H9 (cell line): Measurements from ENCODE around the gene IL31RA. TPM values are rescaled to one million over a fixed set of nuclear protein-coding genes. Genes with fewer than 3 reads are reported as not detected.

Experiments used
- DNase-seq: peaks from one replicate; pipeline ENCODE4 v3.0.0-alpha.2; 2017
- H2AFZ ChIP-seq: one replicate; pipeline ENCODE4 v1.6.1; 2013; ENCODE audit warnings: mild to moderate bottlenecking, low read length, control low read depth, moderate library complexity
- H2AK5ac ChIP-seq: 2 replicates; pipeline ENCODE4 v1.6.1; 2013; ENCODE audit warnings: low read length, control low read depth, mixed read lengths; ENCODE audit not compliant: insufficient read length
- H2BK120ac ChIP-seq: one replicate; pipeline ENCODE4 v1.6.1; 2013; ENCODE audit warnings: low read depth, mild to moderate bottlenecking, low read length, control low read depth, inconsistent platforms; ENCODE audit not compliant: poor library complexity, severe bottlenecking
- H2BK12ac ChIP-seq: 2 replicates; pipeline ENCODE4 v1.6.1; 2013; ENCODE audit warnings: low read length, control low read depth, mixed read lengths, low read depth; ENCODE audit not compliant: insufficient read length
- H2BK15ac ChIP-seq: 2 replicates; pipeline ENCODE4 v1.6.1; 2013; ENCODE audit warnings: low read depth, low read length, control low read depth
- H2BK20ac ChIP-seq: one replicate; pipeline ENCODE4 v1.6.1; 2013; ENCODE audit warnings: low read depth, mild to moderate bottlenecking, low read length, control low read depth, inconsistent platforms; ENCODE audit not compliant: poor library complexity, severe bottlenecking
- H2BK5ac ChIP-seq: 2 replicates; pipeline ENCODE4 v1.6.1; 2013; ENCODE audit warnings: low read length, control low read depth, mixed read lengths; ENCODE audit not compliant: insufficient read length
- H3K14ac ChIP-seq: 2 replicates; pipeline ENCODE4 v1.6.1; 2013; ENCODE audit warnings: low read length, control low read depth; ENCODE audit not compliant: insufficient read depth
- H3K18ac ChIP-seq: 2 replicates; pipeline ENCODE4 v1.6.1; 2013; ENCODE audit warnings: low read depth, mild to moderate bottlenecking, mixed read lengths, low read length, control low read depth; ENCODE audit not compliant: insufficient read length
- H3K23ac ChIP-seq: 2 replicates; pipeline ENCODE4 v1.6.1; 2013; ENCODE audit warnings: low read length, control low read depth, mixed read lengths, low read depth; ENCODE audit not compliant: insufficient read length
- H3K23me2 ChIP-seq: 2 replicates; pipeline ENCODE4 v1.6.1; 2013; ENCODE audit warnings: low read depth, mild to moderate bottlenecking, mixed read lengths, low read length, control low read depth; ENCODE audit not compliant: insufficient read length, poor library complexity, severe bottlenecking
- H3K27ac ChIP-seq: 2 replicates; pipeline ENCODE4 v1.5.1; 2013; ENCODE audit warnings: low read length, control low read depth, mixed read lengths, low read depth; ENCODE audit not compliant: insufficient read length
- H3K27me3 ChIP-seq: 2 replicates; pipeline ENCODE4 v1.6.1; 2013; ENCODE audit warnings: low read length, control low read depth, inconsistent platforms; ENCODE audit not compliant: insufficient read depth
- H3K4ac ChIP-seq: 2 replicates; pipeline ENCODE4 v1.6.1; 2013; ENCODE audit warnings: low read depth, mild to moderate bottlenecking, control low read depth, inconsistent platforms, low read length, moderate library complexity
- H3K4me1 ChIP-seq: 2 replicates; pipeline ENCODE4 v1.6.1; 2013; ENCODE audit warnings: low read length, control low read depth, inconsistent platforms; ENCODE audit not compliant: insufficient read depth
- H3K4me2 ChIP-seq: 2 replicates; pipeline ENCODE4 v1.6.1; 2013; ENCODE audit warnings: low read length, control low read depth, mixed read lengths; ENCODE audit not compliant: insufficient read length, insufficient read depth
- H3K56ac ChIP-seq: 2 replicates; pipeline ENCODE4 v1.6.1; 2013; ENCODE audit warnings: low read depth, mild to moderate bottlenecking, mixed read lengths, low read length, control low read depth; ENCODE audit not compliant: insufficient read length
- H3K79me1 ChIP-seq: 2 replicates; pipeline ENCODE4 v1.6.1; 2013; ENCODE audit warnings: low read depth, mild to moderate bottlenecking, moderate library complexity, low read length, control low read depth, inconsistent platforms; ENCODE audit not compliant: insufficient read depth, poor library complexity, severe bottlenecking
- H3K79me2 ChIP-seq: 2 replicates; pipeline ENCODE4 v1.6.1; 2013; ENCODE audit warnings: low read length, control low read depth, inconsistent platforms; ENCODE audit not compliant: insufficient read depth
- H3K9ac ChIP-seq: 2 replicates; pipeline ENCODE4 v1.6.1; 2013; ENCODE audit warnings: low read length, control low read depth, mixed read lengths; ENCODE audit not compliant: insufficient read length; ENCODE audit errors: extremely low read depth
- H3K9me3 ChIP-seq: one replicate; pipeline ENCODE4 v1.6.1; 2013; ENCODE audit warnings: low read depth, low read length, inconsistent platforms; ENCODE audit not compliant: control insufficient read depth
- H3T11ph ChIP-seq: one replicate; pipeline ENCODE4 v1.6.1; 2013; ENCODE audit warnings: mild to moderate bottlenecking, low read length, control low read depth, inconsistent platforms
- H4K20me1 ChIP-seq: one replicate; pipeline ENCODE4 v1.6.1; 2013; ENCODE audit not compliant: control insufficient read depth, insufficient read length, insufficient read depth
- H4K5ac ChIP-seq: 2 replicates; pipeline ENCODE4 v1.6.1; 2013; ENCODE audit warnings: low read depth, mild to moderate bottlenecking, mixed read lengths, low read length, control low read depth; ENCODE audit not compliant: insufficient read length
- H4K8ac ChIP-seq: replicated peaks from 2 replicates; pipeline ENCODE4 v1.6.1; 2013; ENCODE audit warnings: low read length, control low read depth, mixed read lengths, low read depth; ENCODE audit not compliant: insufficient read length
- H4K91ac ChIP-seq: 2 replicates; pipeline ENCODE4 v1.6.1; 2013; ENCODE audit warnings: low read depth, mild to moderate bottlenecking, moderate library complexity, mixed read lengths, low read length, control low read depth; ENCODE audit not compliant: insufficient read length
- H3K27ac Mint-ChIP-seq, 3 experiments: 2 replicates in 2 of 3; 3 replicates in 1 of 3; pipeline ENCODE4 v1.8.0; 2020 to 2021; ENCODE audit warnings: mixed read lengths in 3 of 3, mild to moderate bottlenecking in 1 of 3, moderate library complexity in 1 of 3
- H3K27me3 Mint-ChIP-seq: 2 replicates; pipeline ENCODE4 v1.8.0; 2021; ENCODE audit warnings: low read depth, mild to moderate bottlenecking, moderate library complexity, mixed read lengths
- H3K36me3 Mint-ChIP-seq, 3 experiments: 2 replicates in 2 of 3; 3 replicates in 1 of 3; pipeline ENCODE4 v1.8.0; 2020 to 2021; ENCODE audit warnings: low read depth in 3 of 3, mixed read lengths in 3 of 3; ENCODE audit not compliant: insufficient read depth in 1 of 3
- H3K4me1 Mint-ChIP-seq, 2 experiments: 2 replicates each; pipeline ENCODE4 v1.8.0; 2020; ENCODE audit warnings: mixed read lengths in 2 of 2
- H3K4me3 Mint-ChIP-seq, 2 experiments: 2 replicates in 1 of 2; 3 replicates in 1 of 2; pipeline ENCODE4 v1.8.0; 2020 to 2021; ENCODE audit warnings: mild to moderate bottlenecking in 2 of 2, mixed read lengths in 2 of 2, moderate library complexity in 1 of 2
- H3K9me3 Mint-ChIP-seq, 2 experiments: 2 replicates in 1 of 2; 3 replicates in 1 of 2; pipeline ENCODE4 v1.8.0; 2020; ENCODE audit warnings: mild to moderate bottlenecking in 2 of 2, mixed read lengths in 2 of 2, moderate library complexity in 1 of 2
- WGBS: extraction: QIAGEN DNeasy Blood & Tissue Kit; methylation state at CpG from one replicate; pipeline ENCODE4 v1.1.7; 2013; ENCODE audit warnings: missing lambda C conversion rate, low lambda C conversion rate, mixed read lengths; ENCODE audit not compliant: insufficient read length; ENCODE audit errors: extremely low coverage; 5-methylcytosine and 5-hydroxymethylcytosine counted together
- total RNA-seq: library from RNA; stranded (reverse); gene quantifications from 2 replicates; pipeline ENCODE4 v1.2.1, GENCODE V29; 2021
- TF ChIP-seq, protein P1 (sequence below): fragments of 200-600 bp; sonication (generic); conservative IDR thresholded peaks from 3 replicates; pipeline ENCODE4 v1.8.0; 2021; ENCODE audit warnings: antibody characterized with exemption, mild to moderate bottlenecking

The IL31RA gene
- total RNA-seq, 1 experiment from 2014 or later: 0.11 TPM

DNA sequence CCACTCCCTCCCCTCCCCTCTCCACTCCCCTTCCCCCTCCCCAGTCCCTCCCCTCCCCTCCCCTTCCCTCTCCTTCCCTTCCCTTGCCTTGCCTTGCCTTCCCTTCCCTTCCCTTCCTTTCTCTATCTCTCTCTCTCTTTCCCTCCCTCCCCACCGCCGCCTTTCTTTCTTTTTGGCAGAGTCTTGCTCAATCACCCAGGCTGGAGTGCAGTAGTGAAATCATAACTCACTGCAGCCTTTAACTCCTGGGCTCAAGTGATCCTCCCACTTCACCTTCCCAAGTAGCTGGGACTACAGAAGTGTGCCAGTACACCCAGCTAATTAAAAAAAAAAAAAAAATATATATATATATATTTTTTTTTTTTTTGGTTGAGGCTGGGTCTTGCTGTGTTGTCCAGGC lies 45.5 kb downstream of the IL31RA start:
- no peak overlapping the region for H3K27ac ChIP-seq
- no peak overlapping the region for H2BK12ac ChIP-seq
- H2BK120ac ChIP-seq: no peak overlapping the region
- Mint-ChIP-seq H3K27ac (no peak overlapping the region), H3K4me1 (no peaks in the 10 kb centered on the region; a peak in 1 of 4 replicates), H3K4me3 (no peak overlapping the region), H3K9me3 (0 out of 5 replicates have a peak, but pooled peaks cover 0 to 2% of the 10 kb centered on the region in 2 experiments), H3K27me3 (peaks cover 2% of the 10 kb centered on the region), H3K36me3 (no peaks in the 10 kb centered on the region; a peak in 1 of 7 replicates)
- no peaks in the 10 kb centered on the region for H3K23me2 ChIP-seq
- H3K79me2 ChIP-seq: no peaks in the 10 kb centered on the region
- H2BK5ac ChIP-seq: no peak overlapping the region
- H2AFZ ChIP-seq: no peak overlapping the region
- H3K4me1 ChIP-seq: no peaks in the 10 kb centered on the region
- H2BK15ac ChIP-seq: no peak overlapping the region
- no peak for DNase-seq
- no peak overlapping the region for H3K14ac ChIP-seq
- H3K18ac ChIP-seq: no peak overlapping the region
- WGBS: no CpG with 5 or more reads among the region's 2 CpGs
- H3K9me3 ChIP-seq: no peaks in the 10 kb centered on the region
- H4K5ac ChIP-seq: no peak overlapping the region
- H4K20me1 ChIP-seq: no peaks in the 10 kb centered on the region
- H3K56ac ChIP-seq: no peak overlapping the region
- H2BK20ac ChIP-seq: no peak overlapping the region
- no peak overlapping the region for H3T11ph ChIP-seq
- H4K91ac ChIP-seq: no peak overlapping the region
- no peak overlapping the region for H3K4ac ChIP-seq
- no peak overlapping the region for H3K23ac ChIP-seq
- no peak overlapping the region for H3K9ac ChIP-seq
- no peak overlapping the region for H3K4me2 ChIP-seq
- TF ChIP-seq, protein P1, sequence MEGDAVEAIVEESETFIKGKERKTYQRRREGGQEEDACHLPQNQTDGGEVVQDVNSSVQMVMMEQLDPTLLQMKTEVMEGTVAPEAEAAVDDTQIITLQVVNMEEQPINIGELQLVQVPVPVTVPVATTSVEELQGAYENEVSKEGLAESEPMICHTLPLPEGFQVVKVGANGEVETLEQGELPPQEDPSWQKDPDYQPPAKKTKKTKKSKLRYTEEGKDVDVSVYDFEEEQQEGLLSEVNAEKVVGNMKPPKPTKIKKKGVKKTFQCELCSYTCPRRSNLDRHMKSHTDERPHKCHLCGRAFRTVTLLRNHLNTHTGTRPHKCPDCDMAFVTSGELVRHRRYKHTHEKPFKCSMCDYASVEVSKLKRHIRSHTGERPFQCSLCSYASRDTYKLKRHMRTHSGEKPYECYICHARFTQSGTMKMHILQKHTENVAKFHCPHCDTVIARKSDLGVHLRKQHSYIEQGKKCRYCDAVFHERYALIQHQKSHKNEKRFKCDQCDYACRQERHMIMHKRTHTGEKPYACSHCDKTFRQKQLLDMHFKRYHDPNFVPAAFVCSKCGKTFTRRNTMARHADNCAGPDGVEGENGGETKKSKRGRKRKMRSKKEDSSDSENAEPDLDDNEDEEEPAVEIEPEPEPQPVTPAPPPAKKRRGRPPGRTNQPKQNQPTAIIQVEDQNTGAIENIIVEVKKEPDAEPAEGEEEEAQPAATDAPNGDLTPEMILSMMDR: no peak
- no peak overlapping the region for H2AK5ac ChIP-seq
- no peaks in the 10 kb centered on the region for H3K79me1 ChIP-seq
- H4K8ac ChIP-seq: no peak overlapping the region
- H3K27me3 ChIP-seq: no peaks in the 10 kb centered on the region
